Fibroblast of the aortic adventitia (primary cell): Measurements from ENCODE around the gene MBOAT2. TPM values are rescaled to one million over a fixed set of nuclear protein-coding genes. Genes with fewer than 3 reads are reported as not detected.

Source experiments
- DNase-seq: peaks from one replicate; pipeline ENCODE4 v3.0.0-alpha.2; 2010; ENCODE audit warnings: low read depth
- H3K4me3 ChIP-seq: 2 replicates; pipeline ENCODE4 v1.5.1; 2011; ENCODE audit warnings: low read depth, mild to moderate bottlenecking, control low read depth, low read length, moderate library complexity
- total RNA-seq: library from RNA; depleted of rRNA; stranded (reverse); fragments of >200 nt; gene quantifications from 2 replicates; pipeline ENCODE4 v1.2.3, GENCODE V29; 2012; ENCODE audit warnings: low replicate concordance
- TF ChIP-seq, protein P1 (sequence below): IDR thresholded peaks from 2 replicates; pipeline ENCODE4 v1.5.1; 2011; ENCODE audit warnings: mild to moderate bottlenecking, low read length, control low read depth, inconsistent platforms; ENCODE audit not compliant: insufficient read depth

The MBOAT2 gene
- total RNA-seq, 1 donor, result 37.1 TPM

DNA sequence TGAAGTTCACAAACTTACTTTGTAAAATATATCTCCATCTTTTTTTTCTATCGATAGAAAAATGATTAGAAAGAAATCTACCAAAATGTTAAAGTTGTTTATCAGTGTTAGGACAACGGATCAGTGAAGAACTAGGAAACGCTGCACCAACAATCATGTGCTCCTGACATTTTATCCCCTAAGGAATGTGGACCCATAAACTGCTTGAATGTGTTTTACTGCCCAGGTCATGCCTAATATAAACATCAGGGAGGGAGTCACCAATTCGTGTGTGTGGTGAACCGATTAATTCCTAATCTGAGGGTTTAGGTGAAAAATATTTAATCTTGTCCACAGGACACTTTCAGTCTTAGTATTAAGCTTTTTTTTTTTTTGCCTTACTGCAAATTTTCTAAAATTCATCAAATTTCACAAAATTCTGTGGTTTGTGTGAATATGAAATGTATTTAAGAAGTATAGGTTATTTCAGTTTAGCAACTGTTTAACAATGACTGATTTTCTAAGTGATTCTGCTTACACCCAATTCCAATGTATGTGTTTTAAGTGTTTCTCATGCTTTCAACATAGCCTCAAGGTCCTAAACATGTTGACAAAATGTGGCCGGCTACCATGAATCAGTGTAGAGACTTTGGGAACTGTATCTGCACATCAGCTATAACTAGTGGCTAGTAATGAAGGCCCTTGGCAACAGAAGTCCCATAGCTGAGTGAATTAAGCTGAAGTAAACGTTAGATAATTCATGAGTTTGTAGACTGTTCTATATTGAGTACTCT lies 155.0 kb downstream of the MBOAT2 start:
- TF ChIP-seq, protein P1, sequence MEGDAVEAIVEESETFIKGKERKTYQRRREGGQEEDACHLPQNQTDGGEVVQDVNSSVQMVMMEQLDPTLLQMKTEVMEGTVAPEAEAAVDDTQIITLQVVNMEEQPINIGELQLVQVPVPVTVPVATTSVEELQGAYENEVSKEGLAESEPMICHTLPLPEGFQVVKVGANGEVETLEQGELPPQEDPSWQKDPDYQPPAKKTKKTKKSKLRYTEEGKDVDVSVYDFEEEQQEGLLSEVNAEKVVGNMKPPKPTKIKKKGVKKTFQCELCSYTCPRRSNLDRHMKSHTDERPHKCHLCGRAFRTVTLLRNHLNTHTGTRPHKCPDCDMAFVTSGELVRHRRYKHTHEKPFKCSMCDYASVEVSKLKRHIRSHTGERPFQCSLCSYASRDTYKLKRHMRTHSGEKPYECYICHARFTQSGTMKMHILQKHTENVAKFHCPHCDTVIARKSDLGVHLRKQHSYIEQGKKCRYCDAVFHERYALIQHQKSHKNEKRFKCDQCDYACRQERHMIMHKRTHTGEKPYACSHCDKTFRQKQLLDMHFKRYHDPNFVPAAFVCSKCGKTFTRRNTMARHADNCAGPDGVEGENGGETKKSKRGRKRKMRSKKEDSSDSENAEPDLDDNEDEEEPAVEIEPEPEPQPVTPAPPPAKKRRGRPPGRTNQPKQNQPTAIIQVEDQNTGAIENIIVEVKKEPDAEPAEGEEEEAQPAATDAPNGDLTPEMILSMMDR, result no peak
- H3K4me3 ChIP-seq, result no peak overlapping the region
- DNase-seq, result no peak

DNA sequence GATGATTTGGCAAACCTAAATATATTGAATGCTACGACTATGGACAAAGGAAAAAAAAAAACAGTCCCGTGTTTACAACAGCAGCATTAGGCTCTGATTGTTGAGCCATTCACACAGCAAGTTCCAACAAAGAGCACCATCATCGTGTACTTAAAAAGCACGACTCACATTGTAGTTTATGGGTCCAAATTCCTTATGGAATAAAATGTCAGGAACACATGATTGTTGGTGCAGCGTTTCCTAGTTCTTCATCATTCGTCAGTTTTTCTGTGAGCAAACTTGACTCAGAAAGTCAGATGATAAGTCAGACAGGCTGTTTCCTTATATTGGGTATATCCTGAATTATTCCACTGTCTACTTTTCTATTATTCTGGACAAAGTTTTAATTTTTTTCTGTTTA lies 156.1 kb downstream of the MBOAT2 start:
- DNase-seq, result peak; percentile 47
- no peak overlapping the region for H3K4me3 ChIP-seq
- TF ChIP-seq, protein P1, result no peak

DNA sequence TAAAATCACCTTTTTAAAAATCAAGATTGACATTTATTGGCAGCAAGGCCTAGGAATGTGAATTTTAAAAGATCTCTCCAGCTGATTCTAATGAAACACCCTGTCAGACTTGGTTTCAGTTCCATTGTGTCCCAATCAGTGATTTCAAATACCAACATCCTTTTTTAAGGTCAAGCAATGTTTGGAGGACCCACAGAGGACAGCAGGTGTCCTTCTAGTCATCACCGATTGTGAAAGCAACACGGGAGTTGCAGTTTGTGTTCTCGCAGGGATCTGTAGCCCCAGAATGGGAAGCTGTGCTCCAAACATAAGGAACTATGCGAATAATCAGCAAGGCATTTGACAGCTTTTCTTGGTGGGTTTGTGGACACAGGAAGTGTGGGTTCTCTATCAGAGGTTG lies 161.6 kb downstream of the MBOAT2 start:
- no peak for DNase-seq
- TF ChIP-seq, protein P1, result no peak
- no peak overlapping the region for H3K4me3 ChIP-seq

DNA sequence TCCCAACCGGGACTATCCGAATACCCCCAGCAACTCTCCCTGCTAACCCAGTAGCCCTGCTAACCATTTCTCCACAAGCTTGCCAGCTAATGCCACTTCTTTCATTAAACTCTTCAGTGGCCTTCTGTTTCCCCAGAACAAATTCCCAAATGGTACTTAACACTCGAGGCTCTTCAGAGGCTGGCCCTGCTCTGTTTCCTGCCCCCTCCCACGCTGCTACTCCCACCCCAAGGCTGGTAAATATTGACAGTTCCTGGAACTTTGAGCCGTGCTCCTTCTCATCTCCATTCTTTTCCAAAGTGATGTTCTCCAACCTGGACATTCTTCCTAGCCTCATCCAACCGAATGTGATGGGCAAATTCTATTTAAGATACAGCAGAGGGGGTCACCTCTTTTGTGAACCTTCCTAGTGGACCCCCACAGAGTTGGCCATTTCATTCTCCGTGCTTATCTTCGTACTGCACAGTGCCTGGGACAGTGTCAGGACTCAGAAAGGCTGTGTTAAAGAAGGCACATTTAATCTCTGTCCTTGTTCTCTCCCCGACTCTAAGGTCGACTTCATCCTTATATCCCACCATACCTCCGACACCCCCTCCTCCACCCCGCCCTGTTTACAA lies 162.9 kb downstream of the MBOAT2 start:
- no peak for DNase-seq
- no peak overlapping the region for H3K4me3 ChIP-seq
- TF ChIP-seq, protein P1, result no peak

DNA sequence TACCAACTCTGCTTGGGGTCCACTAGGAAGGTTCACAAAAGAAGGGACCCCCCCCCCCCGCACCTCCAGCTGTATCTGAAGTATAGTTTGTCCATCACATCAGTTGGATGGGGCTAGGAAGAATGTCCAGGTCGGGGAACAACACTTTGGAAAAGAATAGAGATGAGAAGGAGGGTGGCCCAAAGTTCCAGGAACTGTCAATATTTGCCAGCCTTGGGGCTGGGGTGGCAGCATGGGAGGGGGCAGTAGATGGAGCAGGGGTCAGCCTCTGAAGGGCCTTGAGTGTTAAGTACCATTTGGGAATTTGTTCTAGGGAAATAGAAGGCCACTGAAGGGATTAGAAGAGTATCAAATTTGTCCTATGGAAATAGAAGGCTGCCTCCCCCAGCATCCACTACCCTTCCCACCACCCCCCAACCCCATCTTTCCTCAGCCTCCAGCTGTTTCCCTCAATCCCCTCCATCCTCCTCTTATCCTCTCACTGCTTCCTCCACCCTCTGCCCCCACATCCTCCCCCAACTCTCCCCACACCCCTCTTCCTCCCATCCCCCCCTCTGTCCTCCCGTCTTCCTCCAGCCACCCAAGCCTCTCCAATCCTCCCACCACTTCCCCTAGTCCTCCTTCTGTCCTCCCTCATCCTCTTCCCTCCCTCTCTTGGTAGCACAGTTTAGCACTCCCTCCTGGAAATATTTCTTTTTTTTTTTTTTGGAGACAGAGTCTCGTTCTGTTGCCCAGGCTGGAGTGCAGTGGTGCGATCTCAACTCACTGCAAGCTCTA lies 164.1 kb downstream of the MBOAT2 start:
- no peak for DNase-seq
- TF ChIP-seq, protein P1, result no peak
- H3K4me3 ChIP-seq, result no peak overlapping the region

DNA sequence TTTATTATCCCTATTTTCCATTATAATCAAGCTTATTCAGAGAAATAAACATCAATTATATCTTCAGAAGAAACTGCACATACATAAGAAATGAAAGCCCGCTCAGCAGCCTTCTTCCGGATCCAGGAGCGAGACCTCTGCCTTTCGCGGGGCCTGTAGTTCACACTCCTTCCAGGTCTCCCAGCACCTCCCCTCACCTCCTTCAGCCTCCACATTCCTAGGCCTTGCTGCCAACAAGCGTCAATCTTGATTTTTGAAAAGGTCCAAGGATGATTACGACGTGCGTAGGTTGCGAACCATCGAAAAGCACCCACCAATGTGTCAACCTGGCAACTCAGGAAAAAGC lies 165.7 kb downstream of the MBOAT2 start:
- H3K4me3 ChIP-seq, result peak overlapping the region; percentile 35
- no peak for DNase-seq
- TF ChIP-seq, protein P1, result no peak
